ENCODE results near the gene RNPEPL1. TPM values are rescaled to one million over a fixed set of nuclear protein-coding genes. Genes with fewer than 3 reads are reported as not detected.
A peak's percentile ranks its signal among the peaks of the same experiment; 100 is the strongest.
"Not testable (repeated sequence)": the region's sequence is repeated elsewhere in the genome, so short reads cannot be mapped to it uniquely, and the experiment has no call there.

RNPEPL1 gene
- 10 to 100 TPM; 27.2 to 52.7 TPM for total RNA-seq

- Mint-ChIP-seq H3K27ac (peak within 1 kb of the TSS; percentile 90), H3K27me3 (no peaks in the 10 kb centered on the region), H3K4me1 (peaks cover 21% of the 10 kb centered on the region), H3K36me3 (ENCODE audit: low read depth) (peaks cover 38% of the 10 kb centered on the region), H3K9me3 (no peaks in the 10 kb centered on the region), H3K4me3 (peak within 1 kb of the TSS; percentile 99)
- peak; percentile 23 for ATAC-seq (replicated peaks)
Measured at GRCh38 chr2:240567872-240568677, at the start of gene RNPEPL1. TSS of gene RNPEPL1 (plus strand) at chr2:240568484. CDS start at chr2:240568587, 103 bp downstream.

GRCh38 chr2:240518981-240519380 is 49.3 kb upstream of the RNPEPL1 start:
- peaks cover 10% of the 10 kb centered on the region for H3K4me1 Mint-ChIP-seq
- H3K9me3 Mint-ChIP-seq: no peaks in the 10 kb centered on the region
- no peaks in the 10 kb centered on the region for H3K27me3 Mint-ChIP-seq
- ATAC-seq (replicated peaks): no peak
- no peak overlapping the region for H3K4me3 Mint-ChIP-seq
- no peak overlapping the region for H3K27ac Mint-ChIP-seq
- H3K36me3 Mint-ChIP-seq (ENCODE audit: low read depth): peaks cover 20% of the 10 kb centered on the region

- H3K27me3 Mint-ChIP-seq: no peaks in the 10 kb centered on the region
- H3K36me3 Mint-ChIP-seq (ENCODE audit: low read depth): peaks cover 25% of the 10 kb centered on the region
- H3K27ac Mint-ChIP-seq: no peak overlapping the region
- no peak overlapping the region for H3K4me3 Mint-ChIP-seq
- peaks cover 6% of the 10 kb centered on the region for H3K4me1 Mint-ChIP-seq
- H3K9me3 Mint-ChIP-seq: no peaks in the 10 kb centered on the region
- ATAC-seq (replicated peaks): no peak
Measured at GRCh38 chr2:240519396-240520129, 48.7 kb upstream of the RNPEPL1 start.

- Mint-ChIP-seq H3K9me3 (no peaks in the 10 kb centered on the region), H3K27ac (no peak overlapping the region), H3K4me1 (peaks cover 6% of the 10 kb centered on the region), H3K36me3 (ENCODE audit: low read depth) (peaks cover 33% of the 10 kb centered on the region), H3K4me3 (no peak overlapping the region), H3K27me3 (no peaks in the 10 kb centered on the region)
- ATAC-seq (replicated peaks): peak; percentile 14
Measured at GRCh38 chr2:240520130-240520973, 47.9 kb upstream of the RNPEPL1 start.

- no peak overlapping the region for H3K27ac Mint-ChIP-seq
- H3K4me1 Mint-ChIP-seq: peaks cover 6% of the 10 kb centered on the region
- peaks cover 38% of the 10 kb centered on the region for H3K36me3 Mint-ChIP-seq (ENCODE audit: low read depth)
- H3K9me3 Mint-ChIP-seq: no peaks in the 10 kb centered on the region
- no peak for ATAC-seq (replicated peaks)
- H3K27me3 Mint-ChIP-seq: no peaks in the 10 kb centered on the region
- no peak overlapping the region for H3K4me3 Mint-ChIP-seq
Measured at GRCh38 chr2:240520974-240521350, 47.3 kb upstream of the RNPEPL1 start.

GRCh38 chr2:240521885-240522284 is 46.4 kb upstream of the RNPEPL1 start:
- peaks cover 38% of the 10 kb centered on the region for H3K36me3 Mint-ChIP-seq (ENCODE audit: low read depth)
- not testable (repeated sequence) for H3K9me3 Mint-ChIP-seq; ATAC-seq (replicated peaks); H3K27me3 Mint-ChIP-seq; H3K4me1 Mint-ChIP-seq; H3K4me3 Mint-ChIP-seq; H3K27ac Mint-ChIP-seq

- Mint-ChIP-seq H3K27ac (no peak overlapping the region), H3K4me1 (peaks cover 12% of the 10 kb centered on the region), H3K4me3 (no peak overlapping the region), H3K36me3 (ENCODE audit: low read depth) (peaks cover 43% of the 10 kb centered on the region), H3K27me3 (no peaks in the 10 kb centered on the region), H3K9me3 (no peaks in the 10 kb centered on the region)
- ATAC-seq (replicated peaks): no peak
Measured at GRCh38 chr2:240522406-240522805, 45.9 kb upstream of the RNPEPL1 start.

GRCh38 chr2:240523451-240524281 is 44.6 kb upstream of the RNPEPL1 start:
- Mint-ChIP-seq H3K4me3 (no peak overlapping the region), H3K27ac (no peak overlapping the region), H3K4me1 (peaks cover 13% of the 10 kb centered on the region), H3K9me3 (no peaks in the 10 kb centered on the region), H3K27me3 (no peaks in the 10 kb centered on the region), H3K36me3 (ENCODE audit: low read depth) (peaks cover 50% of the 10 kb centered on the region)
- no peak for ATAC-seq (replicated peaks)

- H3K4me3 Mint-ChIP-seq: no peak overlapping the region
- H3K27ac Mint-ChIP-seq: no peak overlapping the region
- no peaks in the 10 kb centered on the region for H3K27me3 Mint-ChIP-seq
- peaks cover 65% of the 10 kb centered on the region for H3K36me3 Mint-ChIP-seq (ENCODE audit: low read depth)
- peaks cover 13% of the 10 kb centered on the region for H3K4me1 Mint-ChIP-seq
- H3K9me3 Mint-ChIP-seq: no peaks in the 10 kb centered on the region
- ATAC-seq (replicated peaks): no peak
Measured at GRCh38 chr2:240524963-240525718, 43.1 kb upstream of the RNPEPL1 start.

- H3K27ac Mint-ChIP-seq: no peak overlapping the region
- no peak for ATAC-seq (replicated peaks)
- H3K4me3 Mint-ChIP-seq: no peak overlapping the region
- no peaks in the 10 kb centered on the region for H3K9me3 Mint-ChIP-seq
- H3K4me1 Mint-ChIP-seq: peaks cover 10% of the 10 kb centered on the region
- H3K27me3 Mint-ChIP-seq: no peaks in the 10 kb centered on the region
- H3K36me3 Mint-ChIP-seq (ENCODE audit: low read depth): peaks cover 65% of the 10 kb centered on the region
Measured at GRCh38 chr2:240525802-240526201, 42.5 kb upstream of the RNPEPL1 start.

GRCh38 chr2:240526521-240526920 is 41.8 kb upstream of the RNPEPL1 start:
- no peaks in the 10 kb centered on the region for H3K27me3 Mint-ChIP-seq
- H3K4me3 Mint-ChIP-seq: no peak overlapping the region
- H3K36me3 Mint-ChIP-seq (ENCODE audit: low read depth): peaks cover 71% of the 10 kb centered on the region
- ATAC-seq (replicated peaks): no peak
- peaks cover 7% of the 10 kb centered on the region for H3K4me1 Mint-ChIP-seq
- H3K9me3 Mint-ChIP-seq: peaks cover 5% of the 10 kb centered on the region
- no peak overlapping the region for H3K27ac Mint-ChIP-seq

- H3K9me3 Mint-ChIP-seq: peaks cover 10% of the 10 kb centered on the region
- no peaks in the 10 kb centered on the region for H3K27me3 Mint-ChIP-seq
- no peak overlapping the region for H3K4me3 Mint-ChIP-seq
- H3K27ac Mint-ChIP-seq: no peak overlapping the region
- ATAC-seq (replicated peaks): no peak
- peaks cover 77% of the 10 kb centered on the region for H3K36me3 Mint-ChIP-seq (ENCODE audit: low read depth)
- peaks cover 7% of the 10 kb centered on the region for H3K4me1 Mint-ChIP-seq
Measured at GRCh38 chr2:240527153-240527750, 41.0 kb upstream of the RNPEPL1 start.
